K562 (cell line): Measurements from ENCODE around the gene KCTD17. TPM values are rescaled to one million over a fixed set of nuclear protein-coding genes. Genes with fewer than 3 reads are reported as not detected.

Experiments
- ATAC-seq: fragments of 200-7000 bp; cut with Tn5 transposase; 3 replicates; pipeline ENCODE4 v1.9.1; 2020; ENCODE audit warnings: moderate library complexity
- BruUV-seq: library from RNA; stranded (reverse); fragments of 400-500 nt; replicated peaks from 2 replicates; lab custom pipeline; 2021; lab: Mats Ljungman, UMichigan
- CTCF ChIA-PET: fragments of 300-600 bp; formaldehyde crosslinking; extraction: SDS; loops from one replicate; lab custom pipeline; 2021; ENCODE audit warnings: low intra/inter-chr PET ratio; lab: Yijun Ruan, JAX
- POLR2A ChIA-PET: fragments of 300-600, 350-650 bp; sonication (Branson Sonifier 250); formaldehyde crosslinking; extraction: SDS; loops from one replicate; lab custom pipeline; 2021; ENCODE audit warnings: antibody characterized with exemption, inconsistent platforms; lab: Yijun Ruan, JAX
- DNase-seq, 4 experiments: peaks; one replicate each; pipeline versions ENCODE4 v3.0.0 to v3.0.0-alpha.2; 2011 to 2018; ENCODE audit warnings: low spot score in 3 of 4, mixed read lengths in 3 of 4; ENCODE audit errors: extremely low read depth in 1 of 4
- FAIRE-seq: peaks from 2 replicates; lab custom pipeline; 2011; peaks lifted over from hg19 to GRCh38; lab: Jason Lieb, UNC
- H2AFZ ChIP-seq: 2 replicates; pipeline ENCODE4 v1.6.0; 2011; ENCODE audit warnings: low read depth, low read length, control low read depth, inconsistent platforms
- H3K27ac ChIP-seq: fragments of 200-600 bp; 3 replicates; pipeline ENCODE4 v1.8.0; 2011; ENCODE audit warnings: low read depth, mild to moderate bottlenecking, control low read depth, inconsistent platforms, low read length, moderate library complexity, mixed read lengths; ENCODE audit errors: extremely low read depth
- H3K27me3 ChIP-seq, 2 experiments: fragments of 300-600 bp in 1 of 2; 2 replicates in 1 of 2; 3 replicates in 1 of 2; pipeline versions ENCODE4 v1.6.0 to v1.8.0; 2011; ENCODE audit warnings: inconsistent platforms in 2 of 2, low read length in 2 of 2, mild to moderate bottlenecking in 1 of 2, mixed read lengths in 1 of 2, moderate library complexity in 1 of 2; ENCODE audit not compliant: control insufficient read depth in 2 of 2, insufficient read depth in 2 of 2
- H3K36me3 ChIP-seq: fragments of 300-600 bp; 3 replicates; pipeline ENCODE4 v1.8.0; 2011; ENCODE audit warnings: mild to moderate bottlenecking, low read length, inconsistent platforms; ENCODE audit not compliant: control insufficient read depth, insufficient read depth
- H3K4me1 ChIP-seq, 2 experiments: fragments of 200-600 bp in 1 of 2; replicated peaks in 1 of 2; 2 replicates in 1 of 2; 3 replicates in 1 of 2; pipeline versions ENCODE4 v1.5.1 to v1.8.0; 2011; ENCODE audit warnings: inconsistent platforms in 2 of 2, low read length in 2 of 2, mild to moderate bottlenecking in 1 of 2, mixed read lengths in 1 of 2, moderate library complexity in 1 of 2; ENCODE audit not compliant: control insufficient read depth in 2 of 2, insufficient read depth in 2 of 2
- H3K4me2 ChIP-seq: 2 replicates; pipeline ENCODE4 v1.6.1; 2011; ENCODE audit warnings: low read length, control low read depth, inconsistent platforms, mixed read lengths; ENCODE audit not compliant: insufficient read depth
- H3K4me3 ChIP-seq: fragments of 200-600 bp; sonication (generic), shearing (Covaris generic); 2 replicates; pipeline ENCODE4 v1.5.1; 2016; ENCODE audit warnings: control low read depth, inconsistent platforms
- H3K79me2 ChIP-seq: fragments of 200-600 bp; 3 replicates; pipeline ENCODE4 v1.8.0; 2011; ENCODE audit warnings: low read length, inconsistent platforms; ENCODE audit not compliant: control insufficient read depth, insufficient read depth
- H3K9ac ChIP-seq, 2 experiments: 2 replicates each; pipeline versions ENCODE4 v1.6.0 to v1.6.1; 2011; ENCODE audit warnings: low read depth in 2 of 2, low read length in 2 of 2, control low read depth in 1 of 2, inconsistent platforms in 1 of 2, mild to moderate bottlenecking in 1 of 2, mixed read lengths in 1 of 2; ENCODE audit not compliant: insufficient read depth in 1 of 2
- H3K9me1 ChIP-seq: one replicate; pipeline ENCODE4 v1.6.0; 2011; ENCODE audit warnings: inconsistent platforms, mild to moderate bottlenecking, low read length, moderate library complexity; ENCODE audit not compliant: control insufficient read depth, insufficient read depth
- H3K9me3 ChIP-seq: replicated peaks from 2 replicates; pipeline ENCODE4 v1.5.1; 2011; ENCODE audit warnings: low read depth, low read length, inconsistent platforms; ENCODE audit not compliant: control insufficient read depth, insufficient read depth
- H4K20me1 ChIP-seq: replicated peaks from 2 replicates; pipeline ENCODE4 v1.6.1; 2011; ENCODE audit warnings: low read length, inconsistent platforms, mixed read lengths; ENCODE audit not compliant: control insufficient read depth, insufficient read depth
- FOXA1 ChIP-seq: fragments of 450-650 bp; IDR thresholded peaks from 2 replicates; pipeline ENCODE4 v1.6.1; 2016; ENCODE audit warnings: mild to moderate bottlenecking, borderline replicate concordance
- STAT5A ChIP-seq: IDR thresholded peaks from 2 replicates; pipeline ENCODE4 v1.6.1; 2012; ENCODE audit warnings: low read length, inconsistent platforms, borderline replicate concordance
- ZC3H11A ChIP-seq: IDR thresholded peaks from 2 replicates; pipeline ENCODE4 v1.6.1; 2012; ENCODE audit warnings: low read depth, low read length, improper control_type of control experiment
- ZNF696 ChIP-seq: fragments of 250-450 bp; sonication (Bioruptor Pico); conservative IDR thresholded peaks from 2 replicates; pipeline ENCODE4 v1.4.0; 2020; ENCODE audit warnings: mild to moderate bottlenecking, moderate library complexity
- WGBS: fragments of 100-300 bp; shearing (Covaris generic); methylation state at CpG from one replicate; pipeline ENCODE4 v1.1.6; 2016; ENCODE audit warnings: low coverage, mixed read lengths; ENCODE audit not compliant: insufficient coverage; ENCODE audit errors: missing lambda C conversion rate; 5-methylcytosine and 5-hydroxymethylcytosine counted together
- in situ Hi-C: fragments of 300-500 bp; cut with MboI; formaldehyde crosslinking; loops from 4 replicates; pipeline ENCODE4 v1.15.0; 2018; ENCODE audit warnings: inconsistent platforms, mixed read lengths
- intact Hi-C: fragments of 100-400 bp; cut with micrococcal nuclease; formaldehyde crosslinking; loops from 2 replicates; pipeline ENCODE4 v1.14.2; 2022
- polyA plus RNA-seq, 8 experiments: library from polyadenylated mRNA; depleted of rRNA in 4 of 8; stranded (reverse) in 5 of 8; unstranded in 3 of 8; fragments of >200 nt; fragmentation: Nextera tagmentation in 2 of 8; fragmentation: Illumina TruSeq in 1 of 8; extraction: Ambion mirVana in 2 of 8; extraction: Trizol in 1 of 8; gene quantifications; 2 replicates each; pipeline versions ENCODE4 v1.2.1 to v1.2.3, GENCODE V29; 2011 to 2014; ENCODE audit warnings: inconsistent platforms in 1 of 8, missing spikeins in 1 of 8
- total RNA-seq, 7 experiments: library from RNA; depleted of rRNA in 6 of 7; stranded (reverse); fragments of >200 nt in 6 of 7; fragmentation: Illumina TruSeq in 2 of 7; extraction: Trizol in 2 of 7; gene quantifications; 2 replicates each; pipeline versions ENCODE4 v1.2.1 to v1.2.3, GENCODE V29; 2011 to 2021; ENCODE audit warnings: low replicate concordance in 1 of 7
- TF ChIP-seq, protein P1 (sequence below): IDR thresholded peaks from 2 replicates; pipeline ENCODE4 v1.6.1; 2011; ENCODE audit warnings: borderline replicate concordance, low read depth, mild to moderate bottlenecking, moderate library complexity, low read length; ENCODE audit not compliant: insufficient read depth, poor library complexity, severe bottlenecking
- TF ChIP-seq, protein P2 (sequence below), 2 experiments: fragments of 450-650 bp; IDR thresholded peaks; 2 replicates each; pipeline ENCODE4 v1.6.1; 2016; ENCODE audit warnings: mild to moderate bottlenecking in 2 of 2, borderline replicate concordance in 1 of 2, low read depth in 1 of 2, moderate library complexity in 1 of 2
- TF ChIP-seq, protein P3 (sequence below): IDR thresholded peaks from 2 replicates; pipeline ENCODE4 v1.6.1; 2016; ENCODE audit warnings: missing genetic modification characterization, missing compliant biosample characterization

The KCTD17 gene
- total and polyA plus RNA-seq, 9 of the 15 experiments (the other 6 are each of a cell fraction or from before 2014, with no cell fraction given): 0.22 to 0.90 (median 0.49) TPM; not detected in 2

DNA sequence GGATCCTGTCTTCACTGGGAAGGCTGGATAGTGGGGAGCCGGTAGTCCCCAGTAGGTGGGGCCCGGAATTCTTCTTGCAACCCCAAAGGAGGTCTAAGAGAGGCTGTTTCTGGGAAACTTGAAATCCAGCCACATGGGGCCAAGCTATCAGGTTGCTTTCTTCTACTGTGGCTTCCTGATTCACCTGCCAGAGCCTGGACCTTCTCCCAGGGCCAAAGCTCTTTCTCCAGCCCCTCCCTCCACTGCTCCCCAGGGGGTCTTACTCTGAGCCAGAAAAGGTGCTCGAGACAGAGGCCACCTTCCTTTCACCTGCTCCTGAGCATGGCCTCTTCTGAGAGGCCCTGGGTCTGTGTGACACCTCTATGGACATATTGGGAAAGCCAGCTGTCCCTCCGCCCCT, 41.4 kb upstream of the KCTD17 start:
- DNase-seq: no peak

More for the DNA sequence above, 41.4 kb upstream of the KCTD17 start:
- TF ChIP-seq ZNF696 (CRISPR knock-in tag): no peak
- TF ChIP-seq STAT5A: no peak
- no peak for TF ChIP-seq FOXA1
- TF ChIP-seq, protein P1, sequence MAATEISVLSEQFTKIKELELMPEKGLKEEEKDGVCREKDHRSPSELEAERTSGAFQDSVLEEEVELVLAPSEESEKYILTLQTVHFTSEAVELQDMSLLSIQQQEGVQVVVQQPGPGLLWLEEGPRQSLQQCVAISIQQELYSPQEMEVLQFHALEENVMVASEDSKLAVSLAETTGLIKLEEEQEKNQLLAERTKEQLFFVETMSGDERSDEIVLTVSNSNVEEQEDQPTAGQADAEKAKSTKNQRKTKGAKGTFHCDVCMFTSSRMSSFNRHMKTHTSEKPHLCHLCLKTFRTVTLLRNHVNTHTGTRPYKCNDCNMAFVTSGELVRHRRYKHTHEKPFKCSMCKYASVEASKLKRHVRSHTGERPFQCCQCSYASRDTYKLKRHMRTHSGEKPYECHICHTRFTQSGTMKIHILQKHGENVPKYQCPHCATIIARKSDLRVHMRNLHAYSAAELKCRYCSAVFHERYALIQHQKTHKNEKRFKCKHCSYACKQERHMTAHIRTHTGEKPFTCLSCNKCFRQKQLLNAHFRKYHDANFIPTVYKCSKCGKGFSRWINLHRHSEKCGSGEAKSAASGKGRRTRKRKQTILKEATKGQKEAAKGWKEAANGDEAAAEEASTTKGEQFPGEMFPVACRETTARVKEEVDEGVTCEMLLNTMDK: no peak
- TF ChIP-seq ZC3H11A: no peak
- TF ChIP-seq, protein P2, sequence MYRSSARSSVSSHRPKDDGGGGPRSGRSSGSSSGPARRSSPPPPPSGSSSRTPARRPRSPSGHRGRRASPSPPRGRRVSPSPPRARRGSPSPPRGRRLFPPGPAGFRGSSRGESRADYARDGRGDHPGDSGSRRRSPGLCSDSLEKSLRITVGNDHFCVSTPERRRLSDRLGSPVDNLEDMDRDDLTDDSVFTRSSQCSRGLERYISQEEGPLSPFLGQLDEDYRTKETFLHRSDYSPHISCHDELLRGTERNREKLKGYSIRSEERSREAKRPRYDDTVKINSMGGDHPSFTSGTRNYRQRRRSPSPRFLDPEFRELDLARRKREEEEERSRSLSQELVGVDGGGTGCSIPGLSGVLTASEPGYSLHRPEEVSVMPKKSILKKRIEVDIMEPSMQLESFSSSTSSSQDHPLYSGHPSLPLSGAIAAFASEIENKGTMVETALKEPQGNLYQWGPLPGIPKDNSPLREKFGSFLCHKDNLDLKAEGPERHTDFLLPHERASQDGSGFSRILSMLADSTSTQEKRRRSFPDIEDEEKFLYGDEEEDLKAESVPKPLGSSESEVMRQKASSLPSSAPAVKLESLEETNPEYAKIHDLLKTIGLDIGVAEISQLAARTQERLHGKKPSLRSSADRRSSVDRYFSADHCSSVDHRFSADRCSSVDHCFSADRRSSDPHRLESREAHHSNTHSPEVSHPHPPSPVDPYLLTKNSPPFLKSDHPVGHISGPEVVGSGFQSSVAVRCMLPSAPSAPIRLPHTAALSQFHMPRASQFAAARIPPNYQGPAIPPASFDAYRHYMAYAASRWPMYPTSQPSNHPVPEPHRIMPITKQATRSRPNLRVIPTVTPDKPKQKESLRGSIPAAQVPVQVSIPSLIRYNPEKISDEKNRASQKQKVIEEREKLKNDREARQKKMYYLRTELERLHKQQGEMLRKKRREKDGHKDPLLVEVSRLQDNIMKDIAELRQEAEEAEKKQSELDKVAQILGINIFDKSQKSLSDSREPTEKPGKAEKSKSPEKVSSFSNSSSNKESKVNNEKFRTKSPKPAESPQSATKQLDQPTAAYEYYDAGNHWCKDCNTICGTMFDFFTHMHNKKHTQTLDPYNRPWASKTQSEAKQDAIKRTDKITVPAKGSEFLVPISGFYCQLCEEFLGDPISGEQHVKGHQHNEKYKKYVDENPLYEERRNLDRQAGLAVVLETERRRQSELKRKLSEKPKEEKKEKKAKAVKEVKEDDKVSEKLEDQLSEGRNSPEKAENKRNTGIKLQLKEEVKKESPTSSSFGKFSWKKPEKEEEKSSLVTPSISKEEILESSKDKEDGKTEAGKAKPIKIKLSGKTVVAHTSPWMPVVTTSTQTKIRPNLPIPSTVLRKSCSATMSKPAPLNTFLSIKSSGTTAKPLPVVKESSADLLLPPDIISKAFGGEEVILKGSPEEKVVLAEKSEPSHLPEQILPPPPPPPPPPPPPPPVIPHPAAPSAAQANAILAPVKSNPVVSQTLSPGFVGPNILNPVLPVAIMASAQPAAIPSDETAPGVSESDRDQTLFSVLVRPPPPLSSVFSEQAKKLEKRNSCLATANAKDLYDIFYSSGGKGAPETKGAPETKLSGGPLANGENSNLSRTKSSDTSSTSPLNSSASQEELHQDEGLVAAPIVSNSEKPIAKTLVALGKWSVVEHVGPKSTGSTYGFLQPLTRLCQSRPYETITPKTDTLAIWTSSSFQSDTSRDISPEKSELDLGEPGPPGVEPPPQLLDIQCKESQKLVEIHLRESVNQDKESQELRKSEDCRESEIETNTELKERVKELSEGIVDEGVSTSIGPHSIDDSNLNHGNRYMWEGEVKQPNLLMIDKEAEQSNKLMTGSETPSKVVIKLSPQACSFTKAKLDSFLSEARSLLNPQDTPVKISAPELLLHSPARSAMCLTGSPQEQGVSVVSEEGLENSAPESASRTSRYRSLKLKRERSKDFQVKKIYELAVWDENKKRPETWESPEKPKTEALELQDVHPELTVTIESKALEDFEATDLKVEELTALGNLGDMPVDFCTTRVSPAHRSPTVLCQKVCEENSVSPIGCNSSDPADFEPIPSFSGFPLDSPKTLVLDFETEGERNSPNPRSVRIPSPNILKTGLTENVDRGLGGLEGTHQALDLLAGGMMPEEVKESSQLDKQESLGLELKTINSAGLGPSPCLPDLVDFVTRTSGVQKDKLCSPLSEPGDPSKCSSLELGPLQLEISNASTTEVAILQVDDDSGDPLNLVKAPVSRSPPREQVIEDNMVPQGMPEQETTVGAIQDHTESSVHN (IDR thresholded peaks at IDR 0.05; ENCODE audit: borderline replicate concordance in 1 of 2, low read depth in 1 of 2): no peak
- TF ChIP-seq, protein P3, sequence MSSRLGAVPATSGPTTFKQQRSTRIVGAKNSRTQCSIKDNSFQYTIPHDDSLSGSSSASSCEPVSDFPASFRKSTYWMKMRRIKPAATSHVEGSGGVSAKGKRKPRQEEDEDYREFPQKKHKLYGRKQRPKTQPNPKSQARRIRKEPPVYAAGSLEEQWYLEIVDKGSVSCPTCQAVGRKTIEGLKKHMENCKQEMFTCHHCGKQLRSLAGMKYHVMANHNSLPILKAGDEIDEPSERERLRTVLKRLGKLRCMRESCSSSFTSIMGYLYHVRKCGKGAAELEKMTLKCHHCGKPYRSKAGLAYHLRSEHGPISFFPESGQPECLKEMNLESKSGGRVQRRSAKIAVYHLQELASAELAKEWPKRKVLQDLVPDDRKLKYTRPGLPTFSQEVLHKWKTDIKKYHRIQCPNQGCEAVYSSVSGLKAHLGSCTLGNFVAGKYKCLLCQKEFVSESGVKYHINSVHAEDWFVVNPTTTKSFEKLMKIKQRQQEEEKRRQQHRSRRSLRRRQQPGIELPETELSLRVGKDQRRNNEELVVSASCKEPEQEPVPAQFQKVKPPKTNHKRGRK (tag): no peak
- H3K9ac ChIP-seq: no peak overlapping the region
- H3K36me3 ChIP-seq: no peaks in the 10 kb centered on the region
- CTCF ChIA-PET: no interaction called here
- FAIRE-seq (no peak), ATAC-seq (no peak)
- intact Hi-C loops (no loop called here), in situ Hi-C loops (no loop called here)
- H3K9me1 ChIP-seq: peaks cover 2% of the 10 kb centered on the region
- BruUV-seq: no TSS peak
- no peak overlapping the region for H3K4me2 ChIP-seq
- POLR2A ChIA-PET: interaction anchor here (1.2 kb wide), 2 partner anchors 12 to 16 kb away, joined by 3 to 4 read pairs; no protein-coding TSS in a partner anchor
- no peaks in the 10 kb centered on the region; the same call in 2 of the 3 replicates for H3K79me2 ChIP-seq
- WGBS: 0% methylated on average over 2 of the region's 4 CpGs
- peaks cover 12 to 13% of the 10 kb centered on the region in 2 experiments; a peak in 4 of 5 replicates for H3K4me1 ChIP-seq
- no peaks in the 10 kb centered on the region for H3K9me3 ChIP-seq
- no peak overlapping the region for H3K4me3 ChIP-seq
- peaks cover 5% of the 10 kb centered on the region for H4K20me1 ChIP-seq
- peaks cover 2 to 10% of the 10 kb centered on the region in 2 experiments; a peak in 1 of 5 replicates for H3K27me3 ChIP-seq
- H3K27ac ChIP-seq: no peak overlapping the region
- H2AFZ ChIP-seq: no peak overlapping the region
